HUES6 (cell line): ENCODE data around the gene CIPC.

ENCODE experiments used
- H3K27ac ChIP-seq: 2 replicates; pipeline ENCODE4 v1.7.0; 2013; ENCODE audit warnings: low read depth, mild to moderate bottlenecking, low read length, inconsistent platforms
- H3K27me3 ChIP-seq: 2 replicates; pipeline ENCODE4 v1.6.1; 2013; ENCODE audit warnings: low read length; ENCODE audit not compliant: control insufficient read depth, insufficient read depth
- H3K36me3 ChIP-seq: 2 replicates; pipeline ENCODE4 v1.6.1; 2013; ENCODE audit warnings: low read length; ENCODE audit not compliant: control insufficient read depth, insufficient read depth
- H3K4me1 ChIP-seq: 2 replicates; pipeline ENCODE4 v1.6.1; 2013; ENCODE audit warnings: low read length; ENCODE audit not compliant: control insufficient read depth, insufficient read depth
- H3K4me3 ChIP-seq: 2 replicates; pipeline ENCODE4 v1.5.1; 2013; ENCODE audit warnings: low read depth, low read length
- H3K9ac ChIP-seq: one replicate; pipeline ENCODE4 v1.6.1; 2013; ENCODE audit warnings: mild to moderate bottlenecking, low read length
- H3K9me3 ChIP-seq: 2 replicates; pipeline ENCODE4 v1.6.1; 2013; ENCODE audit warnings: low read depth, low read length; ENCODE audit not compliant: control insufficient read depth, insufficient read depth

Gene CIPC

GRCh38 chr14:77116172-77116817 is 18.2 kb downstream of the CIPC start:
- Histone ChIP-seq H3K27me3 (no peaks in the 10 kb centered on the region), H3K4me1 (peaks cover 15% of the 10 kb centered on the region), H3K4me3 (no peak overlapping the region), H3K9ac (no peak overlapping the region), H3K27ac (no peak overlapping the region), H3K36me3 (peaks cover 57% of the 10 kb centered on the region), H3K9me3 (no peaks in the 10 kb centered on the region)

- H3K27me3 ChIP-seq: peaks cover 5% of the 10 kb centered on the region; the same call in 1 of the 2 replicates
- H3K27ac ChIP-seq: no peak overlapping the region
- H3K4me3 ChIP-seq: no peak overlapping the region
- H3K9me3 ChIP-seq: no peaks in the 10 kb centered on the region
- peaks cover 26% of the 10 kb centered on the region for H3K36me3 ChIP-seq
- no peak overlapping the region for H3K9ac ChIP-seq
- H3K4me1 ChIP-seq: peaks cover 23% of the 10 kb centered on the region
These were observed 21.8 kb downstream of the CIPC start for GRCh38 chr14:77119851-77120250.

- no peak overlapping the region for H3K9ac ChIP-seq
- H3K9me3 ChIP-seq: no peaks in the 10 kb centered on the region
- peaks cover 28% of the 10 kb centered on the region for H3K4me1 ChIP-seq
- H3K27ac ChIP-seq: no peak overlapping the region
- peaks cover 17% of the 10 kb centered on the region for H3K27me3 ChIP-seq
- H3K36me3 ChIP-seq: peaks cover 19% of the 10 kb centered on the region
- H3K4me3 ChIP-seq: no peak overlapping the region
These were observed 23.0 kb downstream of the CIPC start for GRCh38 chr14:77120771-77121743.

GRCh38 chr14:77122526-77123125 is 24.6 kb downstream of the CIPC start:
- Histone ChIP-seq H3K27ac (no peak overlapping the region), H3K9ac (no peak overlapping the region), H3K27me3 (peaks cover 26% of the 10 kb centered on the region), H3K4me1 (peaks cover 29% of the 10 kb centered on the region), H3K36me3 (peaks cover 7% of the 10 kb centered on the region), H3K9me3 (no peaks in the 10 kb centered on the region), H3K4me3 (no peak overlapping the region)

- Histone ChIP-seq H3K27me3 (peaks cover 26% of the 10 kb centered on the region), H3K27ac (no peak overlapping the region), H3K4me3 (peak overlapping the region; percentile 75), H3K9ac (no peak overlapping the region), H3K9me3 (no peaks in the 10 kb centered on the region), H3K4me1 (peaks cover 30% of the 10 kb centered on the region), H3K36me3 (peaks cover 4% of the 10 kb centered on the region)
These were observed 25.6 kb downstream of the CIPC start for GRCh38 chr14:77123381-77124325.

- H3K9ac ChIP-seq: peak overlapping the region; percentile 71
These were observed 26.6 kb downstream of the CIPC start for GRCh38 chr14:77124345-77125280.

GRCh38 chr14:77125281-77125801 is 27.3 kb downstream of the CIPC start:
- peaks cover 30% of the 10 kb centered on the region for H3K4me1 ChIP-seq
- peaks cover 26% of the 10 kb centered on the region for H3K27me3 ChIP-seq
- H3K9me3 ChIP-seq: no peaks in the 10 kb centered on the region
- H3K4me3 ChIP-seq: peak overlapping the region; percentile 75
- H3K9ac ChIP-seq: peak overlapping the region; percentile 71
- H3K36me3 ChIP-seq: no peaks in the 10 kb centered on the region
- no peak overlapping the region for H3K27ac ChIP-seq

More at GRCh38 chr14:77124345-77125280, 26.6 kb downstream of the CIPC start:
- peaks cover 30% of the 10 kb centered on the region for H3K4me1 ChIP-seq
- H3K27me3 ChIP-seq: peaks cover 26% of the 10 kb centered on the region
- peaks cover 4% of the 10 kb centered on the region for H3K36me3 ChIP-seq
- peak overlapping the region; percentile 75 for H3K4me3 ChIP-seq
- H3K27ac ChIP-seq: no peak overlapping the region
- H3K9me3 ChIP-seq: no peaks in the 10 kb centered on the region

GRCh38 chr14:77125823-77126325 is 27.8 kb downstream of the CIPC start:
- peaks cover 26% of the 10 kb centered on the region for H3K27me3 ChIP-seq
- H3K36me3 ChIP-seq: no peaks in the 10 kb centered on the region
- H3K9ac ChIP-seq: no peak overlapping the region
- H3K27ac ChIP-seq: no peak overlapping the region
- H3K4me3 ChIP-seq: no peak overlapping the region
- H3K9me3 ChIP-seq: no peaks in the 10 kb centered on the region
- peaks cover 28% of the 10 kb centered on the region for H3K4me1 ChIP-seq

- Histone ChIP-seq H3K4me1 (peaks cover 21% of the 10 kb centered on the region), H3K4me3 (no peak overlapping the region), H3K27me3 (peaks cover 27% of the 10 kb centered on the region), H3K9me3 (no peaks in the 10 kb centered on the region), H3K9ac (no peak overlapping the region), H3K36me3 (no peaks in the 10 kb centered on the region), H3K27ac (no peak overlapping the region)
These were observed 28.5 kb downstream of the CIPC start for GRCh38 chr14:77126461-77126990.
